ENCODE data around the gene MYO9B.

DNA sequence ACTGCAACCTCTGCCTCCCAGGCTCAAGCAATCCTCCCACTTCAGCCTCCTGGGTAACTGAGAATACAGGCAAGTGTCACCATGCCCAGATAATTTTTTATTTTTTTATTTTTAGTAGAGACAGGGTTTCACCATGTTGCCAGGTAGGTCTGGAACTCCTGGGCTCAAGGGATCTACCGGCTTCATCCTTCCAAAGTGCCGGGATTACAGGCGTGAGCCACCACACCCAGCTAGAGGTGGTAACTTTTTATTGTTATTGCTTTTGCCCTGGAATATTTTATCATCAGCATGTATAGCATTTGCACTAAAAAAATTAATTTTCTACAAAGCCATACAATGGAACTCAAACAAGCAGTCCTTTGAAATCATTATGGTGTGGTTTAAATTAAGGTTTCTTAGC is 14.4 kb upstream of the MYO9B start:
- TF ChIP-seq, protein P1, sequence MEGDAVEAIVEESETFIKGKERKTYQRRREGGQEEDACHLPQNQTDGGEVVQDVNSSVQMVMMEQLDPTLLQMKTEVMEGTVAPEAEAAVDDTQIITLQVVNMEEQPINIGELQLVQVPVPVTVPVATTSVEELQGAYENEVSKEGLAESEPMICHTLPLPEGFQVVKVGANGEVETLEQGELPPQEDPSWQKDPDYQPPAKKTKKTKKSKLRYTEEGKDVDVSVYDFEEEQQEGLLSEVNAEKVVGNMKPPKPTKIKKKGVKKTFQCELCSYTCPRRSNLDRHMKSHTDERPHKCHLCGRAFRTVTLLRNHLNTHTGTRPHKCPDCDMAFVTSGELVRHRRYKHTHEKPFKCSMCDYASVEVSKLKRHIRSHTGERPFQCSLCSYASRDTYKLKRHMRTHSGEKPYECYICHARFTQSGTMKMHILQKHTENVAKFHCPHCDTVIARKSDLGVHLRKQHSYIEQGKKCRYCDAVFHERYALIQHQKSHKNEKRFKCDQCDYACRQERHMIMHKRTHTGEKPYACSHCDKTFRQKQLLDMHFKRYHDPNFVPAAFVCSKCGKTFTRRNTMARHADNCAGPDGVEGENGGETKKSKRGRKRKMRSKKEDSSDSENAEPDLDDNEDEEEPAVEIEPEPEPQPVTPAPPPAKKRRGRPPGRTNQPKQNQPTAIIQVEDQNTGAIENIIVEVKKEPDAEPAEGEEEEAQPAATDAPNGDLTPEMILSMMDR (conservative IDR thresholded peaks at IDR 0.05 in 1 of 2, IDR thresholded peaks at IDR 0.05 in 1 of 2; ENCODE audit: low read depth in 1 of 2, low read length in 2 of 2) = no peak
- TF ChIP-seq EZH2 (IDR thresholded peaks at IDR 0.05; ENCODE audit: low read length, missing control alignments) = no peak
